Activated naive CD8-positive, alpha-beta T cell treated with anti-CD3 and anti-CD28 coated beads for 36 hours (primary cell): ENCODE data around the gene EP300. TPM values are rescaled to one million over a fixed set of nuclear protein-coding genes. Genes with fewer than 3 reads are reported as not detected.
"Not testable (repeated sequence)": the region's sequence is repeated elsewhere in the genome, so short reads cannot be mapped to it uniquely, and the experiment has no call there.

ENCODE experiments used
- DNase-seq: peaks from one replicate; pipeline ENCODE4 v3.0.0; 2021
- H3K27ac Mint-ChIP-seq: one replicate; pipeline ENCODE4 v1.8.0; 2022; ENCODE audit warnings: mild to moderate bottlenecking, moderate library complexity, mixed read lengths
- H3K27me3 Mint-ChIP-seq: one replicate; pipeline ENCODE4 v1.8.0; 2022; ENCODE audit warnings: mild to moderate bottlenecking, mixed read lengths
- H3K36me3 Mint-ChIP-seq: one replicate; pipeline ENCODE4 v1.8.0; 2021; ENCODE audit warnings: mild to moderate bottlenecking, mixed read lengths
- H3K4me1 Mint-ChIP-seq: one replicate; pipeline ENCODE4 v1.8.0; 2021; ENCODE audit warnings: mixed read lengths
- H3K4me3 Mint-ChIP-seq: one replicate; pipeline ENCODE4 v1.8.0; 2022; ENCODE audit warnings: mild to moderate bottlenecking, moderate library complexity, mixed read lengths
- H3K9me3 Mint-ChIP-seq: one replicate; pipeline ENCODE4 v1.8.0; 2022; ENCODE audit warnings: mixed read lengths
- total RNA-seq, 2 experiments: library from RNA; stranded (reverse); gene quantifications; one replicate each; pipeline ENCODE4 v1.2.3, GENCODE V29; 2021

EP300 gene
- total RNA-seq, 2 experiments from 2014 or later: 38.5 to 39.5 TPM

DNA sequence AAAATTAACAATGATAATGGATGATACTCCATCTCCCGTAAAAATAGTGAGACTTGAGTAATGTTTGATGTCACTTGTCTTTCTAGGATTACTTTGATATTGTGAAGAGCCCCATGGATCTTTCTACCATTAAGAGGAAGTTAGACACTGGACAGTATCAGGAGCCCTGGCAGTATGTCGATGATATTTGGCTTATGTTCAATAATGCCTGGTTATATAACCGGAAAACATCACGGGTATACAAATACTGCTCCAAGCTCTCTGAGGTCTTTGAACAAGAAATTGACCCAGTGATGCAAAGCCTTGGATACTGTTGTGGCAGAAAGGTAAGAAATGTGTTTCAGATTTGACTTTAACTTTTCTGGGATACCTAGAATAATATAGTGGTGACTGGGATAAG, 64.7 kb downstream of the EP300 start:
- Mint-ChIP-seq H3K4me1 (no peaks in the 10 kb centered on the region), H3K9me3 (no peaks in the 10 kb centered on the region), H3K27me3 (no peaks in the 10 kb centered on the region), H3K36me3 (peaks cover 14% of the 10 kb centered on the region), H3K27ac (no peak overlapping the region), H3K4me3 (no peak overlapping the region)
- DNase-seq: no peak

GRCh38 chr22:41169157-41169556, 76.8 kb downstream of the EP300 start:
- peaks cover 2% of the 10 kb centered on the region for H3K4me1 Mint-ChIP-seq
- H3K4me3 Mint-ChIP-seq: no peak overlapping the region
- no peaks in the 10 kb centered on the region for H3K9me3 Mint-ChIP-seq
- peak overlapping the region; percentile 49 for H3K27ac Mint-ChIP-seq
- H3K36me3 Mint-ChIP-seq: peaks cover 31% of the 10 kb centered on the region
- no peak for DNase-seq
- H3K27me3 Mint-ChIP-seq: no peaks in the 10 kb centered on the region

DNA sequence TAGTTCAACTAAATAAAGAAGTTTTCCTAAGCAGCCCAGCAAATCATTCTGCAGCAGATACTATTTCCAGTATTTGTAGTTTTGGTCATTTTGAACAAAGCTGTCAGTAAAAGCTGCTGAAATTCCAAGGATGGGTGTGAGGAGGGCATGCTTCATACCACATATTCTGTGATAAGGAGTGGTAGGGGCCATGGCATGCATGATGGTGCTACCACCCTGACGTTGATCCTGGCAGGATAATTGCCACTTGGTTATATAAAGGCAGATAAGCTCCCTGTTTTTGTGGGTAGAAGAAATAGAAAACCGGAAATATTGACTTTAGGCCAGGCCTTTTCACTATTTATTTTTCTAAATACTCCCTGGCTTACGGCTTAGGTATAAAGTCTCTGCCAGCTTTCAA, 79.6 kb downstream of the EP300 start:
- Mint-ChIP-seq H3K36me3 (peaks cover 45% of the 10 kb centered on the region), H3K4me1 (peaks cover 13% of the 10 kb centered on the region), H3K27ac (no peak overlapping the region), H3K4me3 (no peak overlapping the region), H3K27me3 (no peaks in the 10 kb centered on the region), H3K9me3 (no peaks in the 10 kb centered on the region)
- no peak for DNase-seq

- peaks cover 13% of the 10 kb centered on the region for H3K4me1 Mint-ChIP-seq
- no peak for DNase-seq
- no peaks in the 10 kb centered on the region for H3K27me3 Mint-ChIP-seq
- no peak overlapping the region for H3K27ac Mint-ChIP-seq
- H3K9me3 Mint-ChIP-seq: no peaks in the 10 kb centered on the region
- no peak overlapping the region for H3K4me3 Mint-ChIP-seq
- H3K36me3 Mint-ChIP-seq: peaks cover 43% of the 10 kb centered on the region
These were observed 83.2 kb downstream of the EP300 start for GRCh38 chr22:41175546-41175945.

DNA sequence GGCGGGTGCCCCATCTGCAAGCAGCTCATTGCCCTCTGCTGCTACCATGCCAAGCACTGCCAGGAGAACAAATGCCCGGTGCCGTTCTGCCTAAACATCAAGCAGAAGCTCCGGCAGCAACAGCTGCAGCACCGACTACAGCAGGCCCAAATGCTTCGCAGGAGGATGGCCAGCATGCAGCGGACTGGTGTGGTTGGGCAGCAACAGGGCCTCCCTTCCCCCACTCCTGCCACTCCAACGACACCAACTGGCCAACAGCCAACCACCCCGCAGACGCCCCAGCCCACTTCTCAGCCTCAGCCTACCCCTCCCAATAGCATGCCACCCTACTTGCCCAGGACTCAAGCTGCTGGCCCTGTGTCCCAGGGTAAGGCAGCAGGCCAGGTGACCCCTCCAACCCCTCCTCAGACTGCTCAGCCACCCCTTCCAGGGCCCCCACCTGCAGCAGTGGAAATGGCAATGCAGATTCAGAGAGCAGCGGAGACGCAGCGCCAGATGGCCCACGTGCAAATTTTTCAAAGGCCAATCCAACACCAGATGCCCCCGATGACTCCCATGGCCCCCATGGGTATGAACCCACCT, 84.7 kb downstream of the EP300 start:
- peaks cover 15% of the 10 kb centered on the region for H3K4me1 Mint-ChIP-seq
- no peaks in the 10 kb centered on the region for H3K27me3 Mint-ChIP-seq

DNA sequence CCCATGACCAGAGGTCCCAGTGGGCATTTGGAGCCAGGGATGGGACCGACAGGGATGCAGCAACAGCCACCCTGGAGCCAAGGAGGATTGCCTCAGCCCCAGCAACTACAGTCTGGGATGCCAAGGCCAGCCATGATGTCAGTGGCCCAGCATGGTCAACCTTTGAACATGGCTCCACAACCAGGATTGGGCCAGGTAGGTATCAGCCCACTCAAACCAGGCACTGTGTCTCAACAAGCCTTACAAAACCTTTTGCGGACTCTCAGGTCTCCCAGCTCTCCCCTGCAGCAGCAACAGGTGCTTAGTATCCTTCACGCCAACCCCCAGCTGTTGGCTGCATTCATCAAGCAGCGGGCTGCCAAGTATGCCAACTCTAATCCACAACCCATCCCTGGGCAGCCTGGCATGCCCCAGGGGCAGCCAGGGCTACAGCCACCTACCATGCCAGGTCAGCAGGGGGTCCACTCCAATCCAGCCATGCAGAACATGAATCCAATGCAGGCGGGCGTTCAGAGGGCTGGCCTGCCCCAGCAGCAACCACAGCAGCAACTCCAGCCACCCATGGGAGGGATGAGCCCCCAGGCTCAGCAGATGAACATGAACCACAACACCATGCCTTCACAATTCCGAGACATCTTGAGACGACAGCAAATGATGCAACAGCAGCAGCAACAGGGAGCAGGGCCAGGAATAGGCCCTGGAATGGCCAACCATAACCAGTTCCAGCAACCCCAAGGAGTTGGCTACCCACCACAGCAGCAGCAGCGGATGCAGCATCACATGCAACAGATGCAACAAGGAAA, 85.4 kb downstream of the EP300 start:
- no peaks in the 10 kb centered on the region for H3K9me3 Mint-ChIP-seq

More for the DNA sequence above, 84.7 kb downstream of the EP300 start:
- peaks cover 43% of the 10 kb centered on the region for H3K36me3 Mint-ChIP-seq
- no peak for DNase-seq
- H3K4me3 Mint-ChIP-seq: no peak overlapping the region
- no peaks in the 10 kb centered on the region for H3K9me3 Mint-ChIP-seq
- H3K27ac Mint-ChIP-seq: no peak overlapping the region

GRCh38 chr22:41178425-41178975, 86.1 kb downstream of the EP300 start:
- Mint-ChIP-seq H3K9me3 (no peaks in the 10 kb centered on the region), H3K27me3 (no peaks in the 10 kb centered on the region), H3K4me3 (no peak overlapping the region), H3K36me3 (peaks cover 35% of the 10 kb centered on the region), H3K4me1 (peaks cover 15% of the 10 kb centered on the region), H3K27ac (peak overlapping the region; percentile 51)
- no peak for DNase-seq

More for the DNA sequence above, 85.4 kb downstream of the EP300 start:
- Mint-ChIP-seq H3K36me3 (peaks cover 40% of the 10 kb centered on the region), H3K27me3 (no peaks in the 10 kb centered on the region), H3K27ac (no peak overlapping the region), H3K4me3 (no peak overlapping the region), H3K4me1 (peaks cover 15% of the 10 kb centered on the region)
- DNase-seq: no peak

DNA sequence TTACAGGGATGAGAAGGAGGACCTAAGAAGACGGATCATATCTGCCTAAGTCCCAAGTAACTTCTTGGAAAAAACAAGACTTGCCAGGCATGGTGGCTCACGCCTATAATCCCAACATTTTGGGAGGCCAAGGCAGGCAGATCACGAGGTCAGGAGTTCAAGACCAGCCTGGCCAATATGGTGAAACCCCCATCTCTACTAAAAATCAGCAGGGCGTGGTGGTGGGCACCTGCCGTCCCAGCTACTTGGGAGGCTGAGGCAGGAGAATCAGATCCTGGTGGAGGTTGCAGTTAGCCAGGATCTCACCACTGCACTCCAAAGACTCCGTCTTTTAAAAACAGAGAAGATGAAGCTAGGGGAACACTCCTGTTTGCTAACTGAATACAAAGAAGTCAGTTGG, 88.0 kb downstream of the EP300 start:
- not testable (repeated sequence) for H3K4me1 Mint-ChIP-seq, H3K27me3 Mint-ChIP-seq, H3K27ac Mint-ChIP-seq, H3K9me3 Mint-ChIP-seq, DNase-seq, H3K4me3 Mint-ChIP-seq
- peaks cover 24% of the 10 kb centered on the region for H3K36me3 Mint-ChIP-seq

- Mint-ChIP-seq H3K27ac (no peak overlapping the region), H3K4me1 (peaks cover 2% of the 10 kb centered on the region), H3K36me3 (peaks cover 19% of the 10 kb centered on the region), H3K27me3 (no peaks in the 10 kb centered on the region), H3K9me3 (no peaks in the 10 kb centered on the region), H3K4me3 (no peak overlapping the region)
- no peak for DNase-seq
These were observed 88.5 kb downstream of the EP300 start for GRCh38 chr22:41180926-41181325.

GRCh38 chr22:41181349-41182241, 89.2 kb downstream of the EP300 start:
- H3K27me3 Mint-ChIP-seq: no peaks in the 10 kb centered on the region
- peaks cover 14% of the 10 kb centered on the region for H3K36me3 Mint-ChIP-seq
- peaks cover 2% of the 10 kb centered on the region for H3K4me1 Mint-ChIP-seq
- DNase-seq: no peak
- H3K27ac Mint-ChIP-seq: no peak overlapping the region
- no peaks in the 10 kb centered on the region for H3K9me3 Mint-ChIP-seq
- H3K4me3 Mint-ChIP-seq: no peak overlapping the region

- Mint-ChIP-seq H3K27me3 (no peaks in the 10 kb centered on the region), H3K27ac (no peak overlapping the region), H3K36me3 (peaks cover 1% of the 10 kb centered on the region), H3K9me3 (no peaks in the 10 kb centered on the region), H3K4me3 (no peak overlapping the region), H3K4me1 (peaks cover 2% of the 10 kb centered on the region)
- no peak for DNase-seq
These were observed 92.3 kb downstream of the EP300 start for GRCh38 chr22:41184679-41185078.

GRCh38 chr22:41191467-41191866, 99.1 kb downstream of the EP300 start:
- no peak for DNase-seq
- no peaks in the 10 kb centered on the region for H3K9me3 Mint-ChIP-seq
- no peaks in the 10 kb centered on the region for H3K4me1 Mint-ChIP-seq
- H3K27ac Mint-ChIP-seq: no peak overlapping the region
- no peaks in the 10 kb centered on the region for H3K27me3 Mint-ChIP-seq
- H3K4me3 Mint-ChIP-seq: no peak overlapping the region
- no peaks in the 10 kb centered on the region for H3K36me3 Mint-ChIP-seq

DNA sequence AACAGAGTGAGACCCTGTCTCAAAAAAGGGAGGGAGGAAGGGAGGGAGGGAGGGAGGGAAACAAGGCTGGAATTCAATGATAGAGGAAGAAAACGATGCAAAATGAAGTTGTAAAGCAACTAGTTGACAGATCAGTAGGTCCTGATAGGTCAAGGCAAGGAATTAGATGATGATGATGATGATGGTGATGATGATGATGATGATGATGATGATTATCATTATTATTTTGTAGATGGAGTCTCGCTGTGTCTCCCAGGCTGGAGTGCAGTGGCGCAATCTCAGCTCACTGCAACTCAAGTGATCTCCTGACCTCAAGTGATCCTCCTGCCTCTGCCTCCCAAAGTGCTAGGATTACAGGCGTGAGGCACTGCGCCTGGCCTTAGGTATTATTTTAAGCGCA, 101.4 kb downstream of the EP300 start:
- no peaks in the 10 kb centered on the region for H3K9me3 Mint-ChIP-seq
- DNase-seq: no peak
- H3K4me1 Mint-ChIP-seq: peaks cover 8% of the 10 kb centered on the region
- H3K4me3 Mint-ChIP-seq: no peak overlapping the region
- no peak overlapping the region for H3K27ac Mint-ChIP-seq
- no peaks in the 10 kb centered on the region for H3K36me3 Mint-ChIP-seq
- peaks cover 5% of the 10 kb centered on the region for H3K27me3 Mint-ChIP-seq

GRCh38 chr22:41197038-41197972, 104.9 kb downstream of the EP300 start:
- peaks cover 8% of the 10 kb centered on the region for H3K4me1 Mint-ChIP-seq
- H3K27me3 Mint-ChIP-seq: peaks cover 14% of the 10 kb centered on the region

More at GRCh38 chr22:41197038-41197972, 104.9 kb downstream of the EP300 start:
- peak; percentile 85 for DNase-seq
- peak overlapping the region; percentile 81 for H3K4me3 Mint-ChIP-seq
- H3K9me3 Mint-ChIP-seq: no peaks in the 10 kb centered on the region
- H3K36me3 Mint-ChIP-seq: no peaks in the 10 kb centered on the region
- peak overlapping the region; percentile 56 for H3K27ac Mint-ChIP-seq
